ENCODE results near the gene SLC66A2.

- TF ChIP-seq CTCF (IDR thresholded peaks at IDR 0.05; ENCODE audit: insufficient read depth, low read length, poor library complexity, severe bottlenecking) (no peak), EZH2phosphoT487 (conservative IDR thresholded peaks at IDR 0.05; ENCODE audit: low read length) (no peak)
Measured at GRCh38 chr18:79876497-79876896, 75.0 kb downstream of the SLC66A2 start.

Data from SU-DHL-6 (cell line).